Glutamatergic neuron (in vitro differentiated cells): ENCODE results near the gene SSH3. TPM values are rescaled to one million over a fixed set of nuclear protein-coding genes. Genes with fewer than 3 reads are reported as not detected.

Source experiments
- DNase-seq: peaks from one replicate; pipeline ENCODE4 v3.0.0; 2022
- H3K27ac Mint-ChIP-seq: one replicate; pipeline ENCODE4 v1.8.0; 2020; ENCODE audit warnings: mild to moderate bottlenecking, mixed read lengths, inconsistent platforms; ENCODE audit not compliant: unreplicated experiment
- H3K27me3 Mint-ChIP-seq: one replicate; pipeline ENCODE4 v1.8.0; 2020; ENCODE audit warnings: mild to moderate bottlenecking, moderate library complexity, mixed read lengths, inconsistent platforms; ENCODE audit not compliant: unreplicated experiment
- H3K36me3 Mint-ChIP-seq: one replicate; pipeline ENCODE4 v1.8.0; 2020; ENCODE audit warnings: mild to moderate bottlenecking, mixed read lengths, inconsistent platforms; ENCODE audit not compliant: unreplicated experiment
- H3K4me1 Mint-ChIP-seq: one replicate; pipeline ENCODE4 v1.8.0; 2020; ENCODE audit warnings: mild to moderate bottlenecking, low read depth, mixed read lengths, inconsistent platforms; ENCODE audit not compliant: unreplicated experiment
- H3K4me3 Mint-ChIP-seq: one replicate; pipeline ENCODE4 v1.8.0; 2020; ENCODE audit warnings: mild to moderate bottlenecking, mixed read lengths, inconsistent platforms; ENCODE audit not compliant: unreplicated experiment
- H3K9me3 Mint-ChIP-seq: one replicate; pipeline ENCODE4 v1.8.0; 2020; ENCODE audit warnings: mild to moderate bottlenecking, moderate library complexity, mixed read lengths, inconsistent platforms; ENCODE audit not compliant: unreplicated experiment
- CTCF ChIP-seq: fragments of 200-600 bp; sonication (generic); IDR thresholded peaks from one replicate; pipeline ENCODE4 v1.5.0; 2021; ENCODE audit not compliant: partially characterized antibody, unreplicated experiment
- total RNA-seq: library from RNA; stranded (reverse); fragmentation: NEBNext Ultra II Directional; extraction: Animal tissue kit (Norgen Biotek cat#: 25700); gene quantifications from one replicate; pipeline ENCODE4 v1.2.1, GENCODE V29; 2021; ENCODE audit not compliant: unreplicated experiment

SSH3 gene
- total RNA-seq, 1 donor from 2014 or later: 8.3 TPM

GRCh38 chr11:67278939-67279588 lies 24.3 kb upstream of the SSH3 start:
- no peak for DNase-seq
- no peak overlapping the region for H3K4me3 Mint-ChIP-seq
- H3K36me3 Mint-ChIP-seq: no peaks in the 10 kb centered on the region
- peaks cover 4% of the 10 kb centered on the region for H3K9me3 Mint-ChIP-seq
- peak overlapping the region; percentile 52 for H3K27ac Mint-ChIP-seq
- H3K4me1 Mint-ChIP-seq: peaks cover 3% of the 10 kb centered on the region
- peaks cover 5% of the 10 kb centered on the region for H3K27me3 Mint-ChIP-seq
- TF ChIP-seq CTCF: no peak

- Mint-ChIP-seq H3K4me1 (peaks cover 3% of the 10 kb centered on the region), H3K27ac (no peak overlapping the region), H3K36me3 (no peaks in the 10 kb centered on the region), H3K27me3 (peaks cover 5% of the 10 kb centered on the region), H3K9me3 (peaks cover 3% of the 10 kb centered on the region), H3K4me3 (no peak overlapping the region)
- no peak for TF ChIP-seq CTCF
- no peak for DNase-seq
Measured at GRCh38 chr11:67279589-67280340, 23.6 kb upstream of the SSH3 start.

DNA sequence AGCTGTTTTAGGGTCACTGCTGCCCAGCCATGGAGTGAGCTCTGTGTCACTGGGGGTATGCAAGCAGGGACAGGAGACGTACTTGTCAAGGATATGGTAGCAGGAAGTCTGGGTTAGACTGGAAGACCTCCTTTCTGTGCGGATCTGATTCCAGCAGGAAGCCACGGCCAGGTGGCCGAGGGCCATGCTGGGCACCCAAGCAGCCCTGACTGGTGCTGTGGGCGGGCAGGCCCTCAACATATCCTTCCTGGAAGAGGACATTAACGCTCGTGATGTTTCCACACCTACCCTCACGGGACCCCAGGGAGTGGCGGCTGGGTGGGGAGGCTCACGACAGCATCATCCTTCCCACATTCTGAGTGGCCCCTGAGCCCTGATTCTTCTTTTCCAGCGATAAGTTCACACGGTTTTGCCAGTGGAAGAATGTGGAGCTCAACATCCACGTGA lies 23.0 kb upstream of the SSH3 start:
- Mint-ChIP-seq H3K27ac (no peak overlapping the region), H3K4me1 (peaks cover 3% of the 10 kb centered on the region), H3K27me3 (peaks cover 5% of the 10 kb centered on the region), H3K36me3 (no peaks in the 10 kb centered on the region), H3K4me3 (no peak overlapping the region), H3K9me3 (peaks cover 3% of the 10 kb centered on the region)
- no peak for TF ChIP-seq CTCF
- peak; percentile 10 for DNase-seq

GRCh38 chr11:67280788-67281551 lies 22.4 kb upstream of the SSH3 start:
- Mint-ChIP-seq H3K4me3 (no peak overlapping the region), H3K4me1 (peaks cover 3% of the 10 kb centered on the region), H3K27ac (no peak overlapping the region), H3K27me3 (peaks cover 5% of the 10 kb centered on the region), H3K36me3 (no peaks in the 10 kb centered on the region), H3K9me3 (peaks cover 3% of the 10 kb centered on the region)
- peak; percentile 10 for DNase-seq
- TF ChIP-seq CTCF: no peak
